Spleen (tissue), 11 donors: ENCODE data around the gene CYTH4. TPM values are rescaled to one million over a fixed set of nuclear protein-coding genes. Genes with fewer than 3 reads are reported as not detected.

ENCODE experiments used
- DNase-seq: peaks from one replicate; pipeline ENCODE4 v3.0.0-alpha.2; 2020
- H3K27ac ChIP-seq, 8 donors: fragments of 200-600 bp; sonication (generic) in 7 of 8; 1 replicate in 4 of 8; 2 replicates in 4 of 8; pipeline versions ENCODE4 v1.5.0 to v1.8.0; 2016 to 2021; ENCODE audit warnings: inconsistent platforms in 4 of 8, mild to moderate bottlenecking in 4 of 8, moderate library complexity in 1 of 8
- H3K27me3 ChIP-seq, 7 donors: fragments of 200-600 bp; sonication (generic) in 6 of 7; replicated peaks in 1 of 7; 1 replicate in 4 of 7; 2 replicates in 3 of 7; pipeline versions ENCODE4 v1.5.0 to v1.8.0; 2016 to 2021; ENCODE audit warnings: inconsistent platforms in 3 of 7, mild to moderate bottlenecking in 1 of 7
- H3K36me3 ChIP-seq, 6 donors: fragments of 200-600 bp; sonication (generic) in 5 of 6; 1 replicate in 4 of 6; 2 replicates in 2 of 6; pipeline versions ENCODE4 v1.5.0 to v1.8.0; 2016 to 2021; ENCODE audit warnings: inconsistent platforms in 2 of 6
- H3K4me1 ChIP-seq, 6 donors: fragments of 200-600 bp; sonication (generic) in 5 of 6; 1 replicate in 3 of 6; 2 replicates in 3 of 6; pipeline versions ENCODE4 v1.5.0 to v1.8.0; 2016 to 2021; ENCODE audit warnings: inconsistent platforms in 3 of 6
- H3K4me3 ChIP-seq, 8 donors: fragments of 200-600 bp; sonication (generic) in 7 of 8; 1 replicate in 4 of 8; 2 replicates in 4 of 8; pipeline versions ENCODE4 v1.5.0 to v1.8.0; 2016 to 2021; ENCODE audit warnings: inconsistent platforms in 4 of 8, mild to moderate bottlenecking in 4 of 8, moderate library complexity in 2 of 8
- H3K9me3 ChIP-seq, 8 donors: fragments of 200-600 bp; sonication (generic) in 7 of 8; 1 replicate in 4 of 8; 2 replicates in 4 of 8; pipeline versions ENCODE4 v1.5.0 to v1.8.0; 2016 to 2021; ENCODE audit warnings: inconsistent platforms in 4 of 8
- CTCF ChIP-seq, 11 experiments: fragments of 200-600 bp in 7 of 11; fragments of 450-650 bp in 4 of 11; sonication (generic) in 4 of 11; IDR thresholded peaks in 8 of 11; conservative IDR thresholded peaks in 3 of 11; 1 replicate in 7 of 11; 2 replicates in 4 of 11; pipeline versions ENCODE4 v1.4.0 to v1.8.0; 2016 to 2021; ENCODE audit warnings: antibody characterized with exemption in 11 of 11, inconsistent platforms in 4 of 11, mild to moderate bottlenecking in 1 of 11
- POLR2A ChIP-seq, 3 donors: fragments of 450-650 bp; IDR thresholded peaks; one replicate each; pipeline ENCODE4 v1.5.1; 2017; ENCODE audit warnings: antibody characterized with exemption in 3 of 3, mild to moderate bottlenecking in 1 of 3
- POLR2AphosphoS5 ChIP-seq, 3 donors: sonication (generic); formaldehyde crosslinking; IDR thresholded peaks; one replicate each; pipeline ENCODE4 v1.5.1; 2017; ENCODE audit warnings: antibody characterized with exemption in 3 of 3
- WGBS, 5 donors: extraction: QIAGEN DNeasy Blood & Tissue Kit in 3 of 5; methylation state at CpG; one replicate each; pipeline versions ENCODE4 v1.1.5 to v1.1.7; 2013 to 2018; 5-methylcytosine and 5-hydroxymethylcytosine counted together
- intact Hi-C: fragments of 100-400 bp; cut with DNase I; formaldehyde crosslinking; loops from one replicate; pipeline ENCODE4 v1.15.0; 2023; ENCODE audit warnings: low total_unique reads
- polyA plus RNA-seq, 3 donors: library from polyadenylated mRNA; stranded (reverse); fragments of 200-250 nt; gene quantifications; one replicate each; pipeline ENCODE4 v1.2.1, GENCODE V29; 2013
- total RNA-seq, 7 donors: library from RNA; depleted of rRNA in 3 of 7; stranded (reverse); fragments of >200 nt in 3 of 7; fragmentation: NEBNext Ultra II Directional in 4 of 7; extraction: Animal tissue kit (Norgen Biotek cat#: 25700) in 4 of 7; gene quantifications; one replicate each; pipeline versions ENCODE4 v1.1.0 to v1.2.1, GENCODE V29; 2016 to 2021
- donor health status: healthy with polysubstance abuse.
- donor health status: DM: no; HTN: no; CAD: no; lungs with moderate emphysema.
- donor health status: DM: no; HTN: no; CAD: no.
- donor health status: Bipolar disorder and iron deficiency.
- donor health status: healthy.
- donor health status: DM: no; HTN: no; CAD: no.
- donor health status: DM: yes; HTN: yes; CAD: no.

The CYTH4 gene
- total and polyA plus RNA-seq, 10 donors = 35.3 to 238 (median 104) TPM

- Histone ChIP-seq H3K4me1 (peaks cover 0 to 18% (median 7%) of the 10 kb centered on the region in 6 donors), H3K27me3 (peaks cover 7 to 89% (median 26%) of the 10 kb centered on the region in 7 donors), H3K9me3 (no peaks in the 10 kb centered on the region), H3K36me3 (no peaks in the 10 kb centered on the region), H3K27ac (no peak overlapping the region), H3K4me3 (no peak overlapping the region)
- DNase-seq = no peak
- WGBS, 5 donors = 80 to 95% (median 90%) methylated on average over 10 of the region's 10 CpGs
- TF ChIP-seq CTCF (IDR thresholded peaks at IDR 0.05 in 8 of 11, conservative IDR thresholded peaks at IDR 0.05 in 3 of 11) (no peak), POLR2AphosphoS5 (IDR thresholded peaks at IDR 0.05) (no peak), POLR2A (IDR thresholded peaks at IDR 0.05) (no peak)
- intact Hi-C loops = loop anchor here (10.0 kb wide), 1 partner anchor 86 kb away; the partner anchor contains the start of gene ELFN2
Measured at GRCh38 chr22:37338539-37339246, 56.4 kb downstream of the CYTH4 start.

- DNase-seq = no peak
- Histone ChIP-seq H3K9me3 (no peaks in the 10 kb centered on the region), H3K4me3 (no peak overlapping the region), H3K36me3 (no peaks in the 10 kb centered on the region), H3K27ac (no peak overlapping the region), H3K4me1 (no peaks in the 10 kb centered on the region), H3K27me3 (peaks cover 0 to 81% (median 7%) of the 10 kb centered on the region in 7 donors)
- intact Hi-C loops = no loop called here
- TF ChIP-seq CTCF (IDR thresholded peaks at IDR 0.05 in 8 of 11, conservative IDR thresholded peaks at IDR 0.05 in 3 of 11) (no peak), POLR2AphosphoS5 (IDR thresholded peaks at IDR 0.05) (no peak), POLR2A (IDR thresholded peaks at IDR 0.05) (no peak)
- 56 to 67% (median 58%) methylated on average over 24 of the region's 24 CpGs for WGBS, 5 donors
Measured at GRCh38 chr22:37340331-37341262, 58.3 kb downstream of the CYTH4 start.

- Histone ChIP-seq H3K36me3 (no peaks in the 10 kb centered on the region), H3K27me3 (peaks cover 0 to 66% (median 0%) of the 10 kb centered on the region in 7 donors), H3K27ac (no peak overlapping the region), H3K4me1 (no peaks in the 10 kb centered on the region), H3K4me3 (no peak overlapping the region), H3K9me3 (no peaks in the 10 kb centered on the region)
- intact Hi-C loops = no loop called here
- 79 to 89% (median 85%) methylated on average over 6 of the region's 6 CpGs for WGBS, 5 donors
- DNase-seq = no peak
- TF ChIP-seq POLR2AphosphoS5 (IDR thresholded peaks at IDR 0.05) (no peak), CTCF (IDR thresholded peaks at IDR 0.05 in 8 of 11, conservative IDR thresholded peaks at IDR 0.05 in 3 of 11) (no peak), POLR2A (IDR thresholded peaks at IDR 0.05) (no peak)
Measured at GRCh38 chr22:37342065-37342464, 59.8 kb downstream of the CYTH4 start.

GRCh38 chr22:37343348-37343747 is 61.0 kb downstream of the CYTH4 start:
- no peak overlapping the region for H3K4me3 ChIP-seq
- H3K36me3 ChIP-seq = no peaks in the 10 kb centered on the region
- H3K4me1 ChIP-seq = no peaks in the 10 kb centered on the region
- no peaks in the 10 kb centered on the region for H3K9me3 ChIP-seq
- 68 to 84% (median 72%) methylated on average over 11 of the region's 11 CpGs for WGBS, 5 donors
- no peak for DNase-seq
- intact Hi-C loops = no loop called here
- no peak overlapping the region for H3K27ac ChIP-seq
- peaks cover 0 to 53% (median 0%) of the 10 kb centered on the region in 7 donors for H3K27me3 ChIP-seq
- TF ChIP-seq POLR2A (IDR thresholded peaks at IDR 0.05) (no peak), POLR2AphosphoS5 (IDR thresholded peaks at IDR 0.05) (no peak), CTCF (IDR thresholded peaks at IDR 0.05 in 8 of 11, conservative IDR thresholded peaks at IDR 0.05 in 3 of 11) (no peak)
